HG03439 (cell line): ENCODE data around the gene NDUFAF8.

Experiments used
- ATAC-seq: cut with Tn5 transposase; IDR thresholded peaks from one replicate; pipeline ENCODE4 v1.9.1; 2021; ENCODE audit warnings: mild to moderate bottlenecking, moderate library complexity; ENCODE audit not compliant: unreplicated experiment

Gene NDUFAF8

DNA sequence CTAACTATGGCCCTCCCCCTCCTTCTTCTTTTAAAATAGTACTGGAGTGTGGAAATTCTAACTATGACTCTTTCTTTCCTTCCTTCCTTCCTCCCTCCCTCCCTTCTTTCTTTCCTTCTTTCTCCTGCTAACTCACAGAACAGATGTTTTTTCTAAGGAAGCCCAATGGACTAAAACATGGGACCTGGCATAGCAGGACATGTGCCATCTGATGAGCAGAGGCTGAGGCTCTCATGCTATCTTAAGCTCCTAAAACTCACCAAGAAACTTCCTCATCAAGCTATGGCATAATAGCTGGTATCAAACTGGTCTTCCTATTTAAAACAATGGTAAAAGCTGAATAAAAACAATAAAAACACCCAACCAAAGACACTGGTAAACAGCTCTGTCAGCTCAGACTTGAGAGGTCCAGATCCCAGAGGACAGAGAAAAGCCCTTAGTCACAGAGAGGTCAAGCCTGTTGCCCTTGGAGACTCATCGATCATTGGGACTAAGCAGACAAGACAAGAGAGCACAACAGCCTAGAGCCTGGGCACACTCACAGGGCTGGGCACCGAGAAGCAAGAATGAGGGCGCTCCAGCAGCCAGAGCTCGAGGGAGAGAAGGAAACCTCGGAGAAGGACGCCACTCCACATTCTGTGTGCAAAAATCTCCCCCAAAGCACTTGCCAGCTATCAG is 28.4 kb downstream of the NDUFAF8 start:
- no peak for ATAC-seq

GRCh38 chr17:81270279-81270678 is 31.2 kb downstream of the NDUFAF8 start:
- ATAC-seq = no peak

- ATAC-seq = no peak
Observed at GRCh38 chr17:81271226-81271625, 32.1 kb downstream of the NDUFAF8 start.

GRCh38 chr17:81272616-81273015 is 33.5 kb downstream of the NDUFAF8 start:
- ATAC-seq = no peak

DNA sequence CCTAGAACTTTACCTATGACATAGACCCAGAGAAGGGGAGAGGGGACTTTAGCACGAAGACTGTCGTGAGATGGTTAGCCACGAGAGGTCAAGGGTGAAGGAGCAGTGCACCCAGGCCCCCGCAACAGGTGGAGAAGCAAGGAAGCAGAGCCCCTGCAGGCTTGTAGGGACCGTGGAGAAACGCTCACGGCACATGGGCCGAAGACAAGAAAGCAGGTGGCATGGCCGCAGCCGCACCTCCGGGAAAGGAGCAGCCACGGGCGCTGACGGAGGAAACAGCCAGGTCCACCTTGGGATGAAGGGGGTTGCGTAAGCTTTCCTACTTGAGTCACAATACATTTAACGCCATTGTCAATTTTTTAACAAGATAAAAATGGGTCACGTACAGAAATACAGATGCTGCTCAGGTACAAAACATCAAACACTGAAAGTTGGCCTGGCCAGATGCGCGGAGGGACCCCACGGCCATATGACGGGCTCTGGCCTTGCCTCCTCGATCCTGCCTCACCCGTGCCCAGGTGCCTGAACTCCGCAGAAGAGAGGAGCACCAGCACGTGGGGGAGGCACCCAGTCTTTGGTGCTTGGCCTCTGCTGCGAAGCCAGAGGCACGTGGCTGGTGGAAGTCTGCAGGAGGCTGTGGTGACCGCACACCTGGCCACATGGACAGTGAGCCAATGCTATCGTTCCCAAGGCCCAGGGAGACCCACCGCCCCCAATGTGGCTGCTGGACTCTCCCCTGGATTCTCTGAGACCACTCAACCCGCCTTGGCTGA is 34.8 kb downstream of the NDUFAF8 start:
- ATAC-seq = no peak

GRCh38 chr17:81274471-81274855 is 35.3 kb downstream of the NDUFAF8 start:
- no peak for ATAC-seq

DNA sequence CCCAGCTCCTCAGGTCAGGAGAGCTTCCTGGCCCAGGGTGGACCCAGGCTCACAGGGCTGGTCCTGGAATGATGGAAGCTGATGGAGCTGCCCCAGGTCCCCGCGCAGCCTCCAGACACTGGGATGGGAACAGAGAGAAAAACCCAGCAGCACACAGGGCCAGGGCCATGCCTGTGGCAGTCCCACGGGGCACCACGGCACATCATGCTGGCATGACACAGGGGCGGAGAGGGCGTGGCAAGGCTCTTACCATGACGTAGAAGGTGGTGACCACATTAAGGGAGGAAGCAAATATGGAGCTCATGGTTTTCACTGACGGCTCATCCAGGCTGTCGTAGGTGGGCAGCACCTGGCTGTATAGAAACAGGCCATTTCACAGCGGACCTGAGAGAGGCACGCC is 37.7 kb downstream of the NDUFAF8 start:
- ATAC-seq = no peak

DNA sequence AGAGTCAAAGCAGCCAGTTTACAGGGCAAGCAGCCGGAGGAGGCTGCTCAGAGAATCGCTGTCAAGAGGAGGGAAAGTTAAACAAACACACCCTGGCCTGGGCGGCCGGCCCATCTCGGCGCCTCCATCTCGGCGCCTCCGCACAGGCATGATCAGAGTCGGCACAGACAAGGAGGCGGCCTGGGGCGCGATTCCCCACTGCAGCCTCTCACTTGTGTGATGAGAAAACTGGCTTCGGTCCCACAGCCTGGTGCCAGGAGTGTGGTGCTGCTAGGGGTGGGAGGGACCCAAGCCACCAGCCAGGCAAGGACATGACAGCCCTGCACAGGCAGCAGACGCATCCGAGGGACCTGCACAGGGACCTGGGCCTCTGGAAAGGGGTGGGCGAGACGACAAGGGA is 38.3 kb downstream of the NDUFAF8 start:
- ATAC-seq = no peak

GRCh38 chr17:81277946-81278693 is 39.0 kb downstream of the NDUFAF8 start:
- no peak for ATAC-seq

GRCh38 chr17:81278831-81279230 is 39.7 kb downstream of the NDUFAF8 start:
- no peak for ATAC-seq

- ATAC-seq = no peak
Observed at GRCh38 chr17:81279278-81280275, 40.5 kb downstream of the NDUFAF8 start.

- no peak for ATAC-seq
Observed at GRCh38 chr17:81280571-81280970, 41.5 kb downstream of the NDUFAF8 start.

GRCh38 chr17:81282141-81282540 is 43.0 kb downstream of the NDUFAF8 start:
- ATAC-seq = no peak

- no peak for ATAC-seq
Observed at GRCh38 chr17:81282876-81283275, 43.8 kb downstream of the NDUFAF8 start.

- ATAC-seq = no peak
Observed at GRCh38 chr17:81285179-81285878, 46.2 kb downstream of the NDUFAF8 start.

DNA sequence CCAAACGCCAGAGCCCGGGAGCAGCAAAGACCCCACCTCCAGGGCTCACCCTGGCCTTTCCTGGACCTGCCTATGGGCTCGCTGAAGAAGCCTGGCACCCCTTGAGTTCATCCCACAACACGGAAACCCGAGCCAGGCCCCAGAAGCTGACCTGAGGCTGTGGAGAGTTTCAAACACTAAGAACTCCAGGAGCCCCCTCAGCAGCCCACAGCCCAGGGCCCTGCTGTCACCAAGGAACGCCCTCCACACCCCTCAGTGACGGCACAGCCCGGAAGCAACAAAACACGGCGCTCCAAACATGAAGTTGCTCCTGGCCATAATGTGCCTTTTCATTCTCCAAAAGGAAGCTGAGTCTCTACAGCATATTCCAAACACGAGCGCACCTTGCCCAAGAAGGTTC is 46.8 kb downstream of the NDUFAF8 start:
- ATAC-seq = no peak

- no peak for ATAC-seq
Observed at GRCh38 chr17:81286491-81287145, 47.5 kb downstream of the NDUFAF8 start.

DNA sequence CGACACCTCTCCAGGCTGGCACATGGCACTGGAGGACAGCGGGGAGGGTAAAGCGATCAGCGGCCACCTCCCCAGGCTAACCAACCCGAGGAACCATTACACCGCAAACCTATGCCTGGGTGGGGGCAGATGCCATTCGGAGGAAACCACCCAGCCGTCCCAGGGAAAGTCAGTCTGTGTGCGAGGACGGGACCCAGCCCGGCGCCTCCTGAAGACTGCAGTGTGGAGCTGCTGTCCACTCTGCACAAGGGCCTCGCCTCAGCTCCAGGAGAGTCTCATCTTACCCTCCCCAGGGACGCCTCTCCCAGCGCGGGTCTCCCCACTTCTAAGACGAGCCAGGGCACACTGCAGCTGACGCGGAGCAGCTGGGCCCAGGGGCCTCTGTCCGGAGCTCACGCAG is 48.0 kb downstream of the NDUFAF8 start:
- no peak for ATAC-seq

DNA sequence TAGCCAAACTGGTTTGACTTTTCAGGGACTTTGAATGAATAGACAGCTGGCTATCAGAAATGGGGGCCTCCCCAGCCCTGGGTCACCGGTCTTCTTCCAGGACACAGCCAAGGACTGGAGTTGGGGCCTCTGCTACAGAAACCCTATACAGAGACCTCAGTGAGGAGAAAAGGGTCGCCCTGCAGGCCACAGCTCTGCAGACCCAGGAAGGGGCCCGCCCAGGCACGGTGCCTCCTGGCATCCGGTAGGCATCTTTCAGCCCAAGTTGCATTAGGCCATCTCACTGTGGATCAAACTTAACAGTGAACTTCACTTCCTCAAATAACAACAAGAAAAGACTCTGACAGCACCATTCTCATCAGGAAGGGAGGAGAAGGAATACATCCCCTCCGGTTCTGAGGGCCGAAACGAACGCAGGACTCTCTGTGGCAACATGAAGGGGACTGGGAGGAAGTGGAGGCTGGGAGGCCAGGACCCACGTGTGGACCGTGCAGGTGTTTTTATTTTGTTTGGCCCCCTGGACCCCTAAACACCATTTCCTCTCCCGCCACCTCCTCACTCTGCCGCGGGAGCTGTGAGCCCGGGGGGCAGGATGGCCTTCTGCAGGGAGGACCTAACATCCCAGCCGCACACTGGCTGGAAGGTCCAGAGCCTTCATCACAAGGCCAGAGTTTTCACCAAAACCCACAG is 48.8 kb downstream of the NDUFAF8 start:
- no peak for ATAC-seq
